ENCODE measurements around the gene CACYBP.
"Not testable (repeated sequence)": the region's sequence is repeated elsewhere in the genome, so short reads cannot be mapped to it uniquely, and the experiment has no call there.

The CACYBP gene

DNA sequence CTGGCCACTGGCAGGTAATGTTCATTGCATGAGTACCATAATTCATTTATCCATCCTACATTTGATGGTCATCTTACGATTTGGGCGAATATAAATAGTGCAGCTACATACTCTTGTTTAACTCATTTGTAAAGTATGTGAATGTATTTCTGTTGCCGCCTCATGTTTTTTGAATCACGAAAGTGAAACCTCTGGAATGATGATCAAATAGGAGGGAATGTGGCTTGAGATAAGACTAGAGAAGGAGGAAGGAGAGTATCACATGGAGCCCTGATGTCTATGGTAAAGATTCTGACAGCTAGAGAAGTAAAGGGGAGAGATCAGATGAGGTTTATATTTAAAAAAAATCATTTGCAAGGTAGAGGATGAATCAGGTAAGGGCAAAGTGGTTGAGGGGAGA, 15.5 kb downstream of the CACYBP start:
- DNase-seq: no peak

DNA sequence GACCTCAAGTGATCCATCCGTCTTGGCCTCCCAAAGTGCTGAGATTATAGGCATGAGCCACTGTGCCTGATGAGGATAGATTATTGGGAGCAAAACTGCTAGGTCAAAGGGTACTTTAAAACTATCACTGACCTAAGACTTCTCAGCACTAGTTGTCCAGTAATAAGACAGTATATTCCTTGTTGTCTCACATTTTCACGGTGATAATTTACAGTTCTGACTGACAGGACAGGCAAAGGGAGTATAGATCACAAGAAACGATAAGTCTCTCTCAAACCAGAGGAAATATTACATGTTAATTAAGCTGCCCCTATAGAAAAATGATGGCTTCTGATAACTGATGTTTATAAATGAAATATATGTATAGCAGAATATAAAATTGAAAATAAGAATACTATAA, 19.8 kb downstream of the CACYBP start:
- no peak for DNase-seq

DNA sequence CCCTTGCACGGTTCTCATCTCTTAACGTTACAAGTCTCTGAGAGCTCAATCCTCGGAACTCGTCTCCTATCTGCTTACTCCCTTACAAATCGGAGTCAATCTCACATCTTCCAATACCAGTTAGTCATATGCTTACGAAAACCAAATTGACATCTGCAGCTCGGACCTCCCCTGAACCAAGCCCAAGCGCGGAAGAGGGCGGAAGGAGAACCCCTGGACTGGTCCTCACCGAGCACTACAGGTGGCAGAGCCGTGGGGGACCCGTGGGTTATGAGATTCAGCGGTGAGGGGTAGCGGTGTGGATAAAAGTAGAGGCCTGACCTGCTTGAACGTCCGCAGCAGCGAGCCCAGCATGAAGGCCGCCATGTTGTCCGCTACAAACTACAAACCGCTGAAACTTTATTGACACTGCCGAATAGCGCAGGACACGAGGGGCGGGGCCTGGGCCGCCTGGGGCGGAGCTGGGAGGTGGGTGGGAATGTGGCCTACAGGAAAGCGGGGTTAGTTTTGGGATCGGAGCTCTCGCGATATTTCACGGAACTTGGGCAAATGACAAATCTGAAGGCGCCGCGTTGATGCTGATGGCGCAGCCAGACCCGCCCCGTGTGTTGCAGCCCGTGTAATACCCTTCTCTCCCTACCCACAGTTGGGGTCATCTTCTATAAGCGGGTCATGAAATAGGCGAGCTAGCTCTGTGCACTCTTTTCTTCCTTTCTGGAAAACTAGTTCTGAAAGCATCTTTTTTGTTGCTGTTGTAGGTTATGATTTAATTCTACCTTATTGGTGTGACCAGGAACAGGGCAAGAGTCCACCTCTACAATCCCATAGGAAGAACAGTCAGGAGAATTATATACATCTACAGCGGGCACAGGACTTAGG, 23.5 kb downstream of the CACYBP start, which contains the start of gene MRPS14:
Gene MRPS14 (minus strand): TSS at position 383 of the 879 bp plus-strand sequence. CDS start 17 bp downstream, at position 366.
- peak; percentile 99 for DNase-seq

DNA sequence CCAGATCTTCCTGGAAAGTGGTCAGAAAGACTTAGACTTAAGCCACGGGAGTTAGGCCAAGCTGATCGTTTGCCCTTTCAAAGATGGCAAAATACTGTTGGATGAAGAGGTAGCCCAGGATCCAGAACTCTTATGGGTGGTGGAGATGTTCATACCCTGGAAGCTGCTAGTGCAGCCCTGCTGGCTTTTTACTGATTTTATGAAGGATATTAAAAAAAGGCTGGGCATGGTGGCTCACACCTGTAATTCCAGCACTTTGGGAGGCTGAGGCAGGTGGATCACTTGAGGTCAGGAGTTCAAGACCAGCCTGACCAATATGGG, 24.1 kb downstream of the CACYBP start:
- DNase-seq: not testable (repeated sequence)

DNA sequence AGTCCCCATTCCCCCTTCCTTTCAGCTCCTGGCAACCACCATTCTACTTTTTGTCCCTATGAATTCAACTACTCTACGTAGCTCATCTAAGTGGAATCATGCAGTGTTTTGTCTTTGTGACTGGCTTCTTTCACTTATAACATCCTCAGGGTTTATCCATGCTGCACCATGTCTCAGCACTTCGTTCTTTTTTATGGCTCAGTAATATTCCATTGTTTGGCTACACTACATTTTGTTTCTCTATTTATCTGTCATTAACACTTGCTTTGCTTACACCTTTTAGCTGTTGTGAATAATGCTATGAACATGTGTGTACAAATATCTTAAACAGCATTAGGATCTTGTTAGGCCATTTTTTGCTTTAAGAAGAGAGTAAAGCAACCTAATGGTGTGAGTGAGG, 25.0 kb downstream of the CACYBP start:
- DNase-seq: no peak

DNA sequence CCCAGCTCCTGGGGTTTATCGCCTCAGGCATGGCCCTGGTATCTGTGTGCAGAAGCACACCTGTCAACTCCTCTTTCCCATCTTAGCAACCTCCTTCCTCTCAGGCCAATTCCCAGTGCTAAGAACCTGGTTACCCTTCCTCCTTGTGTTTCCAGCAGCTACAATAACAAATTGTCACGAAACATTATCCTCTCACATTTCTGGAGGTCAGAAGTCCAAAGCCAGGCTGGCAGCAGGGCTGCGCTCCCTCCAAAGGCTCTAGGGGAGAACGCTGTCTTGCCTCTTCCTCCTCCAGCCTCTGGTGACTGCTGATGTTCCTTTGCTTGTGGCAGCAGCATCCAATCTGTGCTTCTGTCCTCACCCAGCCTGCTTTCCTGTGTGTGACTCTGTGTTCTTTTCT, 34.2 kb downstream of the CACYBP start:
- DNase-seq: no peak

DNA sequence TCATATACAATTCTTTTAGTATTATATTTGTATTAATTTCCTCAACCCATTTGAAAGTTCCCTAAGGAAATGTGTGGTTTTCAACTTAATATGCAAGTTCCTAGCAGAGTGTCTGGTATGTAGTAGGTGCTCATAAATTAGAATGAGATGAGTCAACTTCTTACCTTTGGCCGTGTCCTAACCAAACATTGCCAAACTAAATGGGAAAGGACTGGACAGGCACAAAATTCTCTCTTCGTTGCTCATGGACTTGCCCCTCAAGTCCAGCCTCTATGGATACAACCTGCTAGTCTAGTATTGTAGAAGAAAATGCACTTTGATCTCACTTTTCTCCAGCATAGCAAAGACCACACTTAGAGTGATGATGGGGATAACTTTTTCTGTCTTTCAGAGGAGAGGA, 35.0 kb downstream of the CACYBP start:
- no peak for DNase-seq

DNA sequence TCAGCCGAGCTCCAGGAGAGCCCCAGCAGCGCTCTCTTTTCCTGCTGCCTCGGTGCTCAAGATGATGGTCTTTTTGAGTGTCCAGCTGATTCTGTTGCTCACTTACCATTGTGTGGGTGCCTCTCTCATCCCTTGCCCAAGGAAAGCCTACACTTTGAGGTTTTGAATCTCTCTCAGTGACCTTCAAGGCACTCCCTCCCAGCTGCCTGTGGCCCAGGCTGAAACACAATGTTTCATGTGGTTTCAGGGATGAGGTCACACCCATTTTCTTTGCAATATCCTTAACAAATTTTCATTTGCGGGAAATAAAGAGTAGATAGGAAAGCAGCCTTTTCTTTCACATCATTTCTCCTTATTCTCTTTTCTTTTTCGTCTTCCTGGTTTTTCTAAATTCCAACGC, 36.1 kb downstream of the CACYBP start:
- DNase-seq: no peak

DNA sequence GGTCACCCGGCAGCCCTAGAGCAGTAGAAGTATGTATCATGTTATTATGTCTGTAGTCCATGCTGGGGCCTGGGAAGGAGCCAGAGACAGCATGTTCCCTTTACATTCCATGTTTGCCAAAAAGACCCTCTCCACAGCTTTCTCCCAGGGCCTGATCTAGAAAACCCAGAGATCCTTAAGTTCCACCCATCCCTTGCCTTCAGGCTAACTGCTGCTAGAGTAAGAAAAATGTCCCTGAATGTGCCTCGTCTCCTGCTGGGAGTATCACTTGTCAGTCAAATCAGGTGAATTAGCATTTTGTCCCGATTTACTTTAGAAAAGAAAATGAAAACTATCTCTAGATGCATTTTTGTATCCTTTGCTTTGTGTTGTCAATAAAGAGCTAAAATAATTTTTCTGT, 36.7 kb downstream of the CACYBP start:
- DNase-seq: no peak

DNA sequence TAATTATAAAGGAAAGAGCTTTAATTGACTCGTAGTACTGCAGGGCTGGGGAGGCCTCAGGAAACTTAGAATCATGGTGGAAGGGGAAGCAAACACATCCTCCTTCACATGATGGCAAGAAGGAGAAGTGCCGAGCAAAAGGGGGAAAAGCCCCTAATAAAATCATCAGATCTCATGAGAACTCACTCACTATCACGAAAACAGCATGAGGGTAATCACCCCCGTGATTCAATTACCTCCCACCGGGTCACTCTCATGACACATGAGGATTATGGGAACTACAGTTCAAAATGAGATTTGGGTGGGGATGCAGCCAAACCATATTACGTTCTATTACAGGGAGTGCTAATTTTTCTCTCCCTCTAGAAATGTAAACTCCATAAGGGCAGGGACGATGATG, 37.7 kb downstream of the CACYBP start:
- DNase-seq: no peak

DNA sequence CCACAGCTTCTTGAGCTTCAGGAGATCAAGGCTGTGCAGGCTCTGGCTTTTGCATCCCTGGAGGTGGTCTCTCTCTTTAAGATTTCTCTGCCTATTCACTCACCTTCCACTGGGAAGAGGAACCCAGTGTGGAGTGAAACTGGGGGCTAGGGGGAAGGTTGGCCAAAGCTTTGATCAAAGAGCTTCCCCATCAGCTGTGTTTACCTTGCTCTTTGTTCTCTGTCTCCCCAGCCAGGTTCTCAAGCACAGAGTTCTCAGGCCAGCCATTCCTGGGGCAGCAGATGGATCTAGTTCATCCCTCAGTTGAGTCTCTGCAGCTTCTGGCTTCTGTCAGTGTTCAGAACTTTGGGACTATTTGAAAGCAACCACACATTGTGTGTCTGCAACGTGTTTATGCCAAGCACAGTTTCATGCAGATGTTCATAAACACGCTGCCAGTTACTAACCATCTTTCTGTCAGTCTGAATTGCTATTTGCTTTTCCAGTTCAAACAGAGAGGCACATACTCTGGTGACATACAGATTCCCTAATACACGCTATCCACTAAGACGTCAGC, 40.7 kb downstream of the CACYBP start:
- no peak for DNase-seq

DNA sequence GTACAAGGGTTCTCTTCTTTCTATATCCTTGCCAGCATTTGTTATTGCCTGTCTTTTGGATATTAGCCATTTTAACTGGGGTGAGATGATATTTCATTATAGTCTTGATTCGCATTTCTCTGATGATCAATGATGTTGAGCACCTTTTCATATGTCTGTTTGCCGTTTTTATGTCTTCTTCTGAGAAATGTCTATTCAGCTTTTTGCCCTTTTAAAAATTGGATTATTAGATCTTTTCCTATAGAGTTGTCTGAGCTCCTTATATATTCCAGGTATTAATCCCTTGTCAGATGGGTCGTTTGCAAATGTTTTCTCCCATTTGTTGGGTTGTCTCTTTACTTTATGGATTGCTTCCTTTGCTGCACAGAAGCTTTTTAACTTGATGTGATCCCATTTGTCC, 42.9 kb downstream of the CACYBP start:
- DNase-seq: no peak

DNA sequence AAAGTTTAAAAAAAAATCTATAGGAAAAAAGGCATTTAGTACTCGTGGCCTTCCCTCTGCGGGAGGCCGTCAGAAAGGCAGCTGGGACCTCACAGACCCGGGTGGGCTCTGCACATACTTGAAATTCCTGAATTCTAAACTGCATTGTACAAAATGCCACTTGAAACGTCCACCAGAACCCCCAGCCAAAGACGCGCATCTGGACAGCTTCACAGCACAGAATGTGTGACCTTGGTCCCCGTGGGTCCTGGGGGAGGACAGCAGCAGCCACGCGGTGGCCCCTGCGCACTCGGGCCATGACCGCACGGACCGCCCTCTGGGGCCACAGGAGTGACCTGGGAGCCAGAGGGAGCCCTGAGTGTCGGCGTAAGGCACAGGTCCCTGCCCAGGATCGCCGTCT, 44.1 kb downstream of the CACYBP start:
- DNase-seq: no peak

DNA sequence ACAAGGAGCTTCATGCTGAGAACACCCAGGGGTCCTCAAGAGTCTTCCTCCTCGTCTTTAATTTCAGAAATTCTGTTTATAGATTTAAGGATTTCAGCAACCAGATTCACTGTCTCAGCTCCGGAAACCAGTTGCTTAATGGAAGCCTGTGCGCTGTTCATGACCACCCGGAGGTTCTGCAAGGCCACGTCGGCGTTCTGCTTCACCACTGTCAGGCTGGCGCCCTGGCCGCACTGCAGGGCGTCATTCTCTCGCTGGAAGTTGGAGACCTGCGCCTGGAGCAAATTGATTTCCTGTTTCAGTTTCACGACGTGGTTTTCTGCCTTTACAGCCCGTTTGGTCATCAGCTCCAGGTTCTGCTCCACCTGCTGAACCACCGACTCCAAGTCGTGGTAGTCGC, 44.8 kb downstream of the CACYBP start:
- DNase-seq: not testable (repeated sequence)

DNA sequence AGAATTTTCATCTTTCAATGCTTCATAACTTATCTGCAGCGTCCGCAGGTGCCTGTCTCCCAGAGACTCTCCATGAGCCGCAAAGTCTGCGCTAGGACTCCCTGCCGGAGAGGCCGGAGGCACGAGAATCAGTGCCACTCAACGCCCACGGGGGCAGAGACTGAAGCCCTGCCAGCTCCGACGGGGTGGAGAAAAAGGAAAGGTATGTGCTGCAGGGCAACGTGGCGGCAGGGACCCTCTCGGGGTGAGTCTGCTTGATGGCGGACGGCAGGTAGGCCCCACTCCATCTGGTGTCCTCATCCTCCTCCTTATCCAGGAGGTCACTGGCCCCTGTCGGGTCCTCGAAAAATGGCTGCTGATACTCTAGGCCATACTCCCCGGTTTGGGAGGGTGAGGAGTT, 45.4 kb downstream of the CACYBP start:
- no peak for DNase-seq

DNA sequence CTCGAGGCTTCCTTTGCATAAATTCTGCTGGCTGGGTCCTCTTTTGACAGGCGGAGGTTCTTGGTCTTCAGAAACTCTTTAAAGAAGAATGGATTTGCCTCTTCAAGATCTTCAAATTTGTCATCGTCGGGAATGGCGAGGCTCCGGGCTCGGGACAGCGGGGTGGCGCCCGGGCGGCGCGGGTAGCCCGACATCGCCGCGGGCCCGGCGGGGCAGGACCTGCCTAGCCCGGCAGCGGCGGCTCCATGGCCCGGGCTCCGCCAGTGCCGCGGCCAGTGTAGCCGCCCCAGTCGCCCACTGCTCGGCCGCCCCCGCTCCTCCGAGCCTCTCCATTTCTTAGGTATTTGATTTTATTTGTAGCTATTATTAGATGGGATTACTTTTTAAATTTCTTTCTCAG, 45.8 kb downstream of the CACYBP start:
- DNase-seq: no peak

DNA sequence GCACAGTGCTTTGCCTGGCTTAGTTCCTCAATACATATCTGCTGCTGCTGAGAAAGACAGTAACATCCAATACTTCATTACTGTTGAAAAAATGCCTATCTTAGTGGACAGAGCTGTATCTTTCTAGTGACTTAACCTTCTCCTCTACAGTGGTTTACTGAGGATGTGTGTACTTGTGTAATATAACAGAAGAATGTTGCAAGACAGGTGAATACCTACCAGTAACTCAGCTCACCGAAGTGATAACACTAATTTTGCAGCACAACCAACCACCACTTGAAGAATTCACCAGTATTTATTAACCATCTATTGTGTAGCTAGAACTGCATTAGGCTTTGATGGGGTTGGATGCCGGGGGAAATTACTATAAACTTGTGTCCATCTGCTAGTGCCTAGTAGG, 51.2 kb downstream of the CACYBP start:
- DNase-seq: no peak

DNA sequence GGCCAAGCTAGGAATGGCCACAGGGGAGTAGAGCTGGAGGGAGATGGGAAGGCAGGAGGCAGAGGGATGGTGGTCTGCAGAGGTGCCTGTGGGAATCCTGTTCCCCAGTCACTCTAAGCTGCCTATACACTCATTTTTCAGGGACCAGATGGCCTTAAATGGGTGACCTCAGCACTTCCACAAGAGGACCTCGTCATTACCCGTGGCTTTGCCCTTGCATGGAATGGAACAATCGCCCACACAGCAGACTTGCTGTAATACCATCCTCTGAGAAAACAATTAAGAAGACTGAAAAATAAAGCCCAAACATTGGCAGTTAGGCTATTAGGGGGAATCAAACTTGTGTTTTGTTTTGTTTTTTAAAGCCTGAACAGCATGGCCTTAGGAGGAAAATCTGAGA, 55.0 kb downstream of the CACYBP start:
- no peak for DNase-seq
